Suprapubic skin (tissue), 4 donors: ENCODE results near the gene TGFBR1. TPM values are rescaled to one million over a fixed set of nuclear protein-coding genes. Genes with fewer than 3 reads are reported as not detected.

Source experiments
- DNase-seq, 2 donors: peaks; one replicate each; pipeline ENCODE4 v3.0.0-alpha.2; 2019; ENCODE audit warnings: low spot score in 2 of 2
- H3K27ac ChIP-seq: fragments of 200-600 bp; sonication (generic); one replicate; pipeline ENCODE4 v1.5.1; 2019
- H3K27me3 ChIP-seq: fragments of 200-600 bp; sonication (generic); one replicate; pipeline ENCODE4 v1.5.1; 2019
- H3K36me3 ChIP-seq: fragments of 200-600 bp; sonication (generic); one replicate; pipeline ENCODE4 v1.5.1; 2019
- H3K4me1 ChIP-seq: fragments of 200-600 bp; sonication (generic); one replicate; pipeline ENCODE4 v1.5.1; 2019
- H3K4me3 ChIP-seq: fragments of 200-600 bp; sonication (generic); one replicate; pipeline ENCODE4 v1.5.1; 2019; ENCODE audit warnings: mild to moderate bottlenecking
- H3K9me3 ChIP-seq: fragments of 200-600 bp; sonication (generic); one replicate; pipeline ENCODE4 v1.5.1; 2019
- EP300 ChIP-seq: sonication (generic); formaldehyde crosslinking; IDR thresholded peaks from one replicate; pipeline ENCODE4 v1.6.1; 2017; ENCODE audit warnings: antibody characterized with exemption
- POLR2A ChIP-seq, 2 donors: fragments of 450-650 bp; IDR thresholded peaks; one replicate each; pipeline ENCODE4 v1.6.1; 2017; ENCODE audit warnings: antibody characterized with exemption in 2 of 2, mild to moderate bottlenecking in 2 of 2, moderate library complexity in 2 of 2
- POLR2AphosphoS5 ChIP-seq, 3 donors: sonication (generic); formaldehyde crosslinking; IDR thresholded peaks; one replicate each; pipeline ENCODE4 v1.6.1; 2017; ENCODE audit warnings: antibody characterized with exemption in 3 of 3
- WGBS: methylation state at CpG from one replicate; pipeline ENCODE4 v1.1.5; 2018; 5-methylcytosine and 5-hydroxymethylcytosine counted together
- total RNA-seq, 4 donors: library from RNA; depleted of rRNA; stranded (reverse); fragments of >200 nt; gene quantifications; one replicate each; pipeline ENCODE4 v1.1.0, GENCODE V29; 2016
- TF ChIP-seq, protein P1 (sequence below), 2 donors: fragments of 200-600 bp in 1 of 2; fragments of 450-650 bp in 1 of 2; sonication (generic) in 1 of 2; IDR thresholded peaks; one replicate each; pipeline ENCODE4 v1.5.1; 2016 to 2019; ENCODE audit warnings: antibody characterized with exemption in 2 of 2, mild to moderate bottlenecking in 1 of 2, moderate library complexity in 1 of 2

The TGFBR1 gene
- total RNA-seq, 4 donors from 2014 or later = 11.3 to 19.8 (median 14.7) TPM

DNA sequence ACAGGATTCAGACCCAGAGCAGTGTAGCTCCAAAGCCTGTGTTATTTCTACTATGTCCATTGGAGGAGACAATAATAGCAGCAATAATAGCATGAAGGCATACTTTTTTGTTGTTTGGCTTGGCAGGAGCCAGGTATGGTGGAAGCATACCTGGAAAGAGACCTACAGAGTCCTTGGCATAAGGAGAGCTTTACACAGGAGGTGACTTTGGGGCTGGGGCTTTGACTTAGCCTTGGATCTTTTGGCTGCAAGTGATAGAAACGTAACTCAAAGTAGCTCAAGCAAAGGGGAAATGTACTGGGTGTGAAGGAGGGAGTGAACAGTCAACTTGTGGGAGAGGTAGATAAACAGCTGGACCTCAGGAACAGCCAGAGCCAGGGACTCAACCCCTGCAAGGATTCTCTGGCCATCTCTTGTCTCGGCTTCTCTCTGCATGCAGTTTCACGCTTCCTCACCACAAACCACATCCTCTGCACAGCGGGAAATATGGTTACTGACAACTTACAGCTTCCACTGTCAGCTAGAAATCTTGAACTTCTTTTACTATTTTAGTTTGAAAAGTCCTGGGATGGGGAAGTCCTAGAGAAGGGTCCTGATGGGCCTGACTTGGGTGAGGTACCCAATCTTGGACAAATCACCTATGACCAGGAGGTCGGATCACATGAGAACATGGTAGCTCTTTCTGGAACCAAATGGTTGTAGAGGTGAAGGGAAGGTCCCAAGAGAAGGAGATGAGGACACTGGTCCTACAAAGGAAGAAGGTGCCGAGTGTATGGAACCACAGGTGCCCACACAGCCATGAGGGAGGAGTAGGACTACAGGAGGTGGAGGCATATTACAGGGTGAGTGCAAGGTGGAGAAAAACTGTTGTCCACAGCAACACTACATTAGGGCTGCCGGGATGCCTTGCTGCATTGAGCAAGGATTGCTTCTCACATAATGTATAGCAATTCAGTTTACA is 47.0 kb upstream of the TGFBR1 start:
- Histone ChIP-seq H3K36me3 (no peaks in the 10 kb centered on the region), H3K4me3 (no peak overlapping the region), H3K4me1 (peaks cover 21% of the 10 kb centered on the region), H3K27ac (no peak overlapping the region), H3K27me3 (no peaks in the 10 kb centered on the region), H3K9me3 (no peaks in the 10 kb centered on the region)
- TF ChIP-seq POLR2A (IDR thresholded peaks at IDR 0.05) (no peak), EP300 (no peak), POLR2AphosphoS5 (IDR thresholded peaks at IDR 0.05) (no peak)
- TF ChIP-seq, protein P1, sequence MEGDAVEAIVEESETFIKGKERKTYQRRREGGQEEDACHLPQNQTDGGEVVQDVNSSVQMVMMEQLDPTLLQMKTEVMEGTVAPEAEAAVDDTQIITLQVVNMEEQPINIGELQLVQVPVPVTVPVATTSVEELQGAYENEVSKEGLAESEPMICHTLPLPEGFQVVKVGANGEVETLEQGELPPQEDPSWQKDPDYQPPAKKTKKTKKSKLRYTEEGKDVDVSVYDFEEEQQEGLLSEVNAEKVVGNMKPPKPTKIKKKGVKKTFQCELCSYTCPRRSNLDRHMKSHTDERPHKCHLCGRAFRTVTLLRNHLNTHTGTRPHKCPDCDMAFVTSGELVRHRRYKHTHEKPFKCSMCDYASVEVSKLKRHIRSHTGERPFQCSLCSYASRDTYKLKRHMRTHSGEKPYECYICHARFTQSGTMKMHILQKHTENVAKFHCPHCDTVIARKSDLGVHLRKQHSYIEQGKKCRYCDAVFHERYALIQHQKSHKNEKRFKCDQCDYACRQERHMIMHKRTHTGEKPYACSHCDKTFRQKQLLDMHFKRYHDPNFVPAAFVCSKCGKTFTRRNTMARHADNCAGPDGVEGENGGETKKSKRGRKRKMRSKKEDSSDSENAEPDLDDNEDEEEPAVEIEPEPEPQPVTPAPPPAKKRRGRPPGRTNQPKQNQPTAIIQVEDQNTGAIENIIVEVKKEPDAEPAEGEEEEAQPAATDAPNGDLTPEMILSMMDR (IDR thresholded peaks at IDR 0.05) = no peak
- 76% methylated on average over 7 of the region's 7 CpGs for whole genome bisulfite sequencing
- DNase-seq = no peak

DNA sequence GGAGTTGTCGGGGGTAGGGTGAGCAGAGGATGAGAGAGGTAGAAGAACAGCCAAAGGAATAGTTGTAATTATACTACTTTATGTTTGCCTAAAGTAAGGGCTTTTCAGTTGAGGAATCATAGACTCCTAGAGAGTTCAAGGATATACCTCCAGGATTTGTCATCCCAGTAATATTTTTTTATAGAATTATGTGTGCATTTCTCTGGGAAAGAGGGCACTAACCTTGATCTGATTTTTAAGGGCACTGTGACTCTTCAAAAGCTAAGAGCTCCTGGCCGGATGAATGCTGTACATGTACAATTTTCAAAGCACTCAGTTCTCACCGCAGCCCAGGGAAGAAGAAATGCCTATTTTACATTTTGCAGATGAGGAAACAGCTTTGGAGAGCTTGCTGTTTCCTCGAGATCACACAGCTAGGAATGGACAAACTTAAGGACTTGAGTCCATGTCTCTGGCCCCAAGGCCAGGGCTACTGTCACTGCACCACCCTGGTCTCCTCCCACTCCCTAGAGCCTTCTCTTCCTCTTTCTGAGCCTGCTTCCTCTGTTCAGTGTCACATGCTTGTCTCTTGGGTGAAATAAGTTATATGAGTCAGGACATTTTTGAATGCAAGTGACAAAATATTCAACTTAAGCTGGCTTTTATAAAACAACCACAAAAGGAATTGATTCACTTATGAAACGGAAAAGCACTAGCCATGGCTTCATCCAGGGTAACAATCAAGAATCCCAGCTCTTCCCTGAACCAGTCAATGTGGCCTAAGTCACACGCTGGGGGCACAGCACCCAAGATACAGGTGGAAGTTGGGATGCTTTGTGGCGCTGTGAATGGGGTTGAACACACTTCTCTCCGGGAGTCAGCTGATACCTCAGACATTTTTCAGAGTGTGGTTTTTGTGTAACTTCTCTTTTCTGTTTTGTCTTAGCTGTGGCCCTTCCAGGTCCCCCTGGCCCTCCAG is 45.7 kb upstream of the TGFBR1 start:
- WGBS = 67% methylated on average over 8 of the region's 8 CpGs
- Histone ChIP-seq H3K36me3 (no peaks in the 10 kb centered on the region), H3K4me1 (peaks cover 21% of the 10 kb centered on the region), H3K4me3 (no peak overlapping the region), H3K27ac (peak overlapping the region; percentile 64), H3K27me3 (no peaks in the 10 kb centered on the region), H3K9me3 (no peaks in the 10 kb centered on the region)
- TF ChIP-seq EP300 (no peak), POLR2A (IDR thresholded peaks at IDR 0.05) (no peak)
- TF ChIP-seq, protein P1 (IDR thresholded peaks at IDR 0.05) = no peak
- DNase-seq = no peak

DNA sequence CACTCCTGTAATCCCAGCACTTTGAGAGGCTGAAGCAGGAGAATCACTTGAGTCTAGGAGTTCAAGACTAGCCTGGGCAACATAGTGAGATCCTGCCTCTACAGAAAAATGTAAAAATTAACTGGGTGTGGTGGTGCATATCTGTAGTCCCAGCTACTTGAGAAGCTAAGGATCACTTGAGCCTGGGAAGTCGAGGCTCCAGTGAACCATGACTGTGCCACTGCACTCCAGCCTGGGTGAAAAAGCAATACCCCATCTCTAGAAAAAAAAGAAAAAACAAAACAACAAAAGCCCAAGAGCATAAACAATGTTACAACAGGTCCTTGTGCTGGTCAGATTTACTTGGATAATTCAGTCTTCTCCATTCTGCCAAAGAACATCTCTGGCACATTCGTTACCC is 44.3 kb upstream of the TGFBR1 start:
- Histone ChIP-seq H3K36me3 (no peaks in the 10 kb centered on the region), H3K4me3 (no peak overlapping the region), H3K4me1 (peaks cover 21% of the 10 kb centered on the region), H3K9me3 (no peaks in the 10 kb centered on the region), H3K27me3 (no peaks in the 10 kb centered on the region), H3K27ac (no peak overlapping the region)
- 87% methylated on average over 2 of the region's 2 CpGs for WGBS
- TF ChIP-seq POLR2A (IDR thresholded peaks at IDR 0.05) = no peak
- TF ChIP-seq, protein P1 (IDR thresholded peaks at IDR 0.05) = no peak
- TF ChIP-seq EP300 = no peak
- TF ChIP-seq POLR2AphosphoS5 (IDR thresholded peaks at IDR 0.05) = no peak
- no peak for DNase-seq

DNA sequence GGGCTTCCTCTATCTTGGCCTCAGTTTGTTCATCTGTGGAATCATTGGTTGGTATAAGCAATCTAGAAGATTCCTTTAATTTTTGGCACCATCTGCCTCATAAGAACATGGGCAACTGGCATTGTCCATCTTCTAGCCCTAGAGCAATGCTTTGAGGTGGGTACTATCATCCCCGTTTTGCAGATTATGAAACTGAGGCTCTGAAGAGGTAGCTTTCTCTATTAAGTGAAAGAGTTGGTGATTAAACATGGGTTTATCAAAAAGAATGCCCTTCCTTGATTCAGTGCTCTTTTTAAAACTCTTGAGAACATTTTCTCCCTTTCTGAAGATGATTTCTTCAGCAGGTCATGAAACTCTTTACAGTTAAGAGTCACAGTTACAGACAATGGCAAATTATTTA is 42.4 kb upstream of the TGFBR1 start:
- TF ChIP-seq POLR2A (IDR thresholded peaks at IDR 0.05) = no peak
- TF ChIP-seq, protein P1 (IDR thresholded peaks at IDR 0.05) = no peak
- no peaks in the 10 kb centered on the region for H3K9me3 ChIP-seq
- no peak overlapping the region for H3K4me3 ChIP-seq
- DNase-seq = no peak
- no peak overlapping the region for H3K27ac ChIP-seq
- H3K36me3 ChIP-seq = no peaks in the 10 kb centered on the region
- 95% methylated on average over 1 of the region's 1 CpG for WGBS
- H3K4me1 ChIP-seq = peaks cover 17% of the 10 kb centered on the region
- no peaks in the 10 kb centered on the region for H3K27me3 ChIP-seq

DNA sequence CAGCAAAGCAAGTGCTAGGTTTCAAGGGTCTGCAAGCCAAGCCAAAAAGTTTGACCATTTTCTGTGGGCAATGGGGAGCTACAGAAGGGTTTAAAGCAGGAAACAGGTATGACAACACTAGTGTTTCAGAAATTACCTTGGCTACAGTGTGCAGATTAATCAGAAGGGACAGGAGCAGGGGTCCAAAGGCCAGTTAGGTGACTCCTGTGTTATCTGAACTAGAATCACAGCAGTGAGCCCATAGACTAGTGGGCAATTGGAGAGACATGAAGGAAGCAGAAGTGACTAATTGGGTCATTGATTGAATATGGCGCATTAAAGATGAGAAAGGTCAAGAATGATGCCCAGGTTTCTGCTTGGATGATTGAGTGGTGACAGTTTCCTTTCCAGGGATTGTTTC is 41.4 kb upstream of the TGFBR1 start:
- H3K36me3 ChIP-seq = no peaks in the 10 kb centered on the region
- no peaks in the 10 kb centered on the region for H3K27me3 ChIP-seq
- peaks cover 12% of the 10 kb centered on the region for H3K4me1 ChIP-seq
- no peak for DNase-seq
- TF ChIP-seq EP300 (no peak), POLR2A (IDR thresholded peaks at IDR 0.05) (no peak), POLR2AphosphoS5 (IDR thresholded peaks at IDR 0.05) (no peak)
- TF ChIP-seq, protein P1 (IDR thresholded peaks at IDR 0.05) = no peak
- WGBS = 100% methylated on average over 1 of the region's 1 CpG
- H3K4me3 ChIP-seq = no peak overlapping the region
- H3K27ac ChIP-seq = no peak overlapping the region
- H3K9me3 ChIP-seq = no peaks in the 10 kb centered on the region
